GM21737 (cell line): ENCODE data around the gene GPX4.

Source experiments
- ATAC-seq: cut with Tn5 transposase; IDR thresholded peaks from one replicate; pipeline ENCODE4 v1.9.1; 2021; ENCODE audit warnings: mild to moderate bottlenecking, moderate library complexity; ENCODE audit not compliant: unreplicated experiment

The GPX4 gene

DNA sequence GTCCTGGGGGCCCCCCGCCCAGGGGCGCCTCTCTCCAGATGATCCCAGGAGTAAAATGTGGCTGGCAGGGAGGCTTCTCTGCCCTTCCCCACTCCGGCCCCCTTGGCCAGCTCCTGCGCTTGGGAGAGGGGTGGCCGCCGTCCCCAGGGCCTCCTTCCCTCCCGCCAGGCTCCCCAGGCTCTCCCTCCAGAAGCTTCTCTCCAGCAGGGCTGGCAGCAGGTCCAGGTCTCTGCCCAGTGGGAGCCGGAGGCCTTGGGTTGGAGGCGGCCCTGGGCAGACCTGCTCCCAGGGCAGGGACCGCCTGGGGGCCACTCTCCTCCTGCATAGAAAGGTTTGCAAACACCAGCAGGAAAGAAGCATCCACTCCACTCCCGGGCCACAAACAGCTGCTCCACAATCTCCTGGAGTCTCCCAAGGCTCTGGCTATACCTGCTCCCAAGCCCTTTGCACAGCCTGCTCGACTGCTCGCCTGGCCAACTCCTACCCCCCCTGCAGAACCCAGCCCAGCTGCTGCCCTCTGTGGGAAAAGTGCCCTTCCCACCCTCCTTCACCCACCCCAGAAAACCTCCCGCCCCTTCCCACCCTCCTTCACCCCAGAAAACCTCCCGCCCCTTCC is 44.2 kb downstream of the GPX4 start:
- no peak for ATAC-seq

DNA sequence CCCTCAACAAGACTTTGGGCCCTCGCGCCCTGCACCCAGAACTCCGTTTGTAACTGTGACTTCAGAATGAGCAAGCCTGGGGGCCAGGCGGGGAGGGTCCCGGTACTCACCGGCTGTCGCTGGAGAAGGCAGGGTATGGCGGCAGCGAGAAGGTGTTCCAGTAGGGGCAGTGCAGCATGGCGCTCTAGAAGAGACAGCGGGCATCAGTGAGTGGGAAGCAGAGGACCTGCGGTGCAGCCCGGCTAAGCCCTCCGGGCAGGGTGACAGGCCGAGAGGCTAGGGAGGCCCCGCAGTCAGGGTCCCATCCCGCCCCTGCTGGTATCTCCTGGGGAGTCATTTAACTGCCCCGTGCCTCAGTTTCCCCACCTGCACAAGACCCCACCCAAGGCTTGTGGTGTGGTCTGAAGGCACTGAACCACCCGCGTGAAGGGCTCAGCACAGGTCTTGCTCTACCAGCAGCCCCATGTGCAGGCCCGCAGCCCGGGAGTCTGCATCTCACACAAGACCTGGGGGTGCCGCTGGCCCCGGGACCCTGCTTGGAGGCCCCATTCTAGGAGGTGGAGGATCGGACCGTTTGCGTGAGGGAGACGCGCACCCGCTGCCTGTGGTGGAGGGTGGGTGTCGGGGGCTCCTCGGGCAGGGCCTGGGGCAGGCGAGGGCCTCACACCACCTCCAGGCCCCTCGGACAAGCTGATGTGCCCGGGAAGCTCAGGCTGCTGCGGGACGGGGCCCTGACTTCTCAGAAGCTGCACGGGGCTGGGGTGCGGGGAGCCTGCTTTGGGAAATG is 45.7 kb downstream of the GPX4 start:
- no peak for ATAC-seq

DNA sequence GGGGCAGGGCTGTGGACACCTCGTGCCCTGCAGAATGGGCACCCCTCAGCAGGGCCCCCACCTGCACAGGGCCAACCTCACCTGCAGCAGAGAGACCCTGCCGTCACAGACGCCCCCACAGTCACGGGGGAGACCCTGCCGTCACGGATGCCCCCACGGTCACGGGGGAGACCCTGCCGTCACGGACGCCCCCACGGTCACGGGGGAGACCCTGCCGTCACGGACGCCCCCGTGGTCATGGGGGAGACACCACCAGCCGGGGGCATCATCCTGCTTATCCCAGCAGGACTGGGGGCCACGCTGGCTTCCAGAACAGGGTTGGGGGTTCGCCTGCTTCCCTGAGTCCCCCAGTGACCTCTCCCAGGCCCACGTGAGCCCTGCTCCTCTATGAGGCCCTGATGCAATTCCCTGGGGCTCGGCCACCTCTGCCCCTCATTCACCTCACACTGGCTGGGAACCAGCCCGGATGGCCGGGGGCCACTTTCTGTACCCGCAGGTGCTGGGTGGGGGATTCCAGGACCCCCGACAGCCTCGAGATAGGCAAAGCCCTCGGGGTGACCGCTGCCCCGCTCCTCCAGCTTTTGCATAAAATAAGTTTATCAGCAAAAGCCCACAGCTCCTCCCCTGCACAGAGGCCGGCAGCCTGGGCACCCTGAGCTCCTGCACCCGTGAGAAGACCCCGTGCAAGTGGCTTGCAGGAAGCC is 46.7 kb downstream of the GPX4 start:
- ATAC-seq, result no peak

DNA sequence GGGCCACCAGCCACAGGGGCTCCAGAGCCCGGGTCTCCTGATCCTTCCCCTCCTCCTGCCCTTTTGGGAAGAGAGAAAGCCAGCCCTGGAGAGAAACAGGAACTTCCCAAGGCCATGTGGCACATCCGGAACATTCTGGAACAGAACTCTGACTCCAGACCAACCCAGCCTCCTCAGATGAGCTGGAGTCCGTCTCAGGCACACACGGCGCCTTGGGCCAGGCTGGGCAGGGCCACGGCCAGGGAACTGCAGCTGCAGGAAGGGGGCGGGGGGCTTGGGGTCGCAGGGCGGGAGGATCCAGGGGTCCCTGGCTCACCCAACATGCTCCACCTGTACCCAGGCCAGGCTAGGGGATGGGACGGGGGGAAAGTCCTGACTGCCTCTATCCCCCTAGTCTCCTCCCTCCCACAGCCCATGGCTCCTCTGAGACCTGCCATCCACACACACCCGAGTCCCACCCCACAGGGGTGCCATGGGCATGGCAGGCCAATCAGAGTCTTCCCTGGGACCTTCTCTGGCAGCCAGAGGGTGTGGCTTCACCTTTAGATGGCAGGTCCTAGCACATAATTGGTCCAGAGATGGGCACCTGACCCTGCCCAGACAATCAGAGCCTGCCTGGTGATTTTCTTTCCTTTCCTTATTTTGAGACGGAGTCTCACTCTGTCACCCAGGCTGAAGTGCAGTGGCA is 47.4 kb downstream of the GPX4 start:
- ATAC-seq, result no peak

DNA sequence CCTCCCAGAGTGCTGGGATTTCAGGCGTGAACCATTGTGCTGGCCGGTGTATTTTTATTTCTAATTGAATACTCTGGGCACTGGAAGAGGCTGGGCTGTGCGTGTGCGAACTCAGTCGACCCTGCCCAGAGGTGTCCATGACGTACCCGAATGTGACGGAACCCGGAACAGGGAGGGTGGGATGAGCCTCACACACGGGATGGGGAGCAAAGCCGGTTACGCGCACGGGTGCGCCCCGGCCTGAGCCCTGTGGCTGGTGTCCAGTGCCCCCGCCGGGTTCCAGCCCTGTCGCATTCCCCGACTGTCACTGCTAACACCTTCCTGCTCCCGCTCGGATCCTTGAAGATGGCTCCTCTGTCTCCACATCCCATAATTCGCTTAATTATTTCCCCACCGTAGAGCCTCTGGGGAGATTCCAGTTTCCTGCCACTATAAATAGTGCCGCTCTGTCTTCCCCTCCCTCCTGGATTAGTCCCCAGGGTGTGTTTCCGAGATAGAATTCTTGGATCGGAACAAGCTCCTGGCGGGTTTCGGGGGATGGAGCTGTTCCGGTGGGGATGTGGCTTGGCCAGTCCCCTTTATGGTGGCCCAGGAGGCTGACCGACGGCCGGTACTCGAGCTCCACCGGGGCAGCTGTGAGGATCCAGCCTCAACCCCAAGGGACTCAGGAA is 48.3 kb downstream of the GPX4 start:
- no peak for ATAC-seq

DNA sequence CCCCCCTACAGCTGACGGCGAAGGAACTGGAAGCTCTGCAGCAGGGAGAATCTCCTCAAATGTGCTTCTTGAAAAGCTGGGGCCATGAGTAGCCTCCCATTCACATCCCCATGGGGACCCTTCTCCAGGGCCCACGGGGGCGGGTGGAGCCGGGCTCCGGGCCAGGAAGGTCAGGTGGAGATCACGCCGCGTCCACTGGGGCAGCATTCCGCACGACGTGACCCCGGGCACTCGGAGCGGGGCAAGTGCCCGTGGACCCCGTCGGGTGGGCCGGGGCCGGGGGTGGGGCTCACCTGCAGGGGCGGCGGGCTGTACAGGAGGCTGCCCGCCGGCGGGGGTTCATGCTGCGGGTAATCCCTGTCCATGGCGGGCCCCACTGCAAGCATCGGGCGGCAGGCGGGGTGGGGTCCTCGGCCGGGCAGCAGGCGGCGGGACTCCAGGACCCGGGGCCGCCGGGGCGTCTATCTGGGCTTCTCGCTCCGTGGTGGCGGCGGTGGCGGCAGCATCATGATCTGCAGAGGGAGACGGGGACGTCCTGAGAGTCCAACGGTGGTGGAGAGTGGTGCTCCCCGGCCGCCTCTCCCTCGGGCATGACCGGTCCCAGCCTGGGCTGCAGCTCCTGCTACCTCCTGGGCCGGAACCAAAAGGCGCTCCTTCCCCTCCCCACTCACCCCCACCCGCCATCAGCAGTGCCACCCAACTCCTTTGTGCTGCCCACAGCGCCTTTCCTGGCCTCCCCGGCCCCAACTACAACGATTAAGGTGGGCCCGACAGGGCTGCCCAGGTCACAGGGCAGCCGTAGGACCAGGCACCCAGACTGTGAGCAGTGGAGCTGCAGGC is 50.3 kb downstream of the GPX4 start:
- no peak for ATAC-seq

DNA sequence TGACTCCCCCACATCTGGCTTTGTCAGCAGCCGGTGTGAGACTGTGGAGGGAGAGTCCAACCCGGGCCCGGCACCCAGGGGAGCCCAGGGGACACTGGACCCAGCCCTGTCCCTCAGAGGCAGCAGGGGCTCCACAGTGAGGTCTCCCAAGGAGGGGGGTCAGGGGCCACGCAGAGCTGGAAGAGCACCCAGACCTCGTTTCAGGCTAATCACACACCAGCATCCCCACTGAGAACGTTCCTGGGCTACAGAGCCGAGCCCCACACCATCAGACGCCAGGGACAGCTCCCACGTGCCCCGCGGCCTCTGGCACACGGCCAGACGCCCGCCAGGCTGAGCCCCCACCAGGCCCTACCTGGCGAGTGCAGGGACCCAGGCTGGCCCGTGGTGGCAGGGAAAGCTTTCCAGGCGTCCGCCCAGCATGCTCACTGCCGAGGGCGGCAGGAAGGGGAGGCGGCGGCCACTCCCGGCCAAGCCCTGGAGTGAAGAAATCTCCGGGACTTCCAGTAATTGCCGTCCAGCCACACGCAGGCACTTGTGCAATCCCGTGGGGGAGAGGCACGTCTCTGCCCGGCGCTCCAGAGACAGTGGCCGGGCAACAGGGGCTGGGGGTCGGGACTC is 51.0 kb downstream of the GPX4 start:
- ATAC-seq, result no peak

DNA sequence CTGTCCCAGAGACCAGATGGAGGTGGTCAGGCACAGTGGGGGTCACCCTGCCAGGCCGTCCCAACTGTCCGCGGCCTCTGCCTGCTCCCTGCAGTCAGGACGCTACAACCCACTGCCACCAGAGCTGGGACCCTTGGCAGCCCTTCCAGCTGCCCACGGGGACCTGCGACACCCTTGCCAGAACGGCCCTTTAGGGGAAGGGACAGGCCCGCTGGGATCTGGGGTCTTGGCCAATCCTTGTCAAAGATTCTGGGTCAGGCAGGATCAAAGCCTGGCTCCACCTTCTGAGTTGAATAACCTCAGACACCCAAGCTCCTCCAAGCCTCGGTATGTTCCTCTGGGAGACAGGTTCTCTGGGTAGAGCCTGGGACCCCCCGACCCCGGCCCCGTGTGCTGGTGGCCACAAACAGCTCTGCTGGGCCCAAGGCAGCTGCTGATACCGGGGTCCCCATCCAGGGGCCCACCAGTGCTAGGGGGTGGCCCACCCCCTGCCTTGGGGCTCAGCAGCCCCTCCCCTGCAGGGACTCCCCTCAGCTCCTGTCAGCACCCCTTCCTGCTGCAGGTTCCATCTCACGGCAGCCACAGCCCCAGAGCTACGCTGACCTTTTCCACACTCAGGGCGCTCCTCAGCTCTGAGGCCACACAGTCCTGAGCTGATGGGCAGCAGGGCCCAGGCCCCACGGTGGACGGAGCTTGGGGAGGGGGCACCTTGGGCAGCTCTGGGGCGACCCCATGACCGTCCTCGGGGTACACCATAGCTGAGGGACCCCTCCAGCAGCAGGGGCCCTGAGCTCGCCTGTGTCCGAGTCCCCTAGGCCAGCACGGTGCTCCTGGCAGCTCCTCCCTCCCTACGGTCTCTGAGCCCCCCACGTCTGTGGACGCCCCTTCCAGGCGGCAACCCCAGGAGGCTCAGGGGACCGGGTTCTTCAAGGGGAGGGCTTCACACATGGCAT is 51.8 kb downstream of the GPX4 start:
- no peak for ATAC-seq
